Stimulated activated naive CD4-positive, alpha-beta T cell treated with Interleukin-2 at 50 U/mL for 16 hours (primary cell): Measurements from ENCODE around the gene CADPS2.
"Not testable (repeated sequence)": the region's sequence is repeated elsewhere in the genome, so short reads cannot be mapped to it uniquely, and the experiment has no call there.

Experiments used
- DNase-seq: peaks from one replicate; lab custom pipeline; 2025; lab: John Stamatoyannopoulos, UW

CADPS2 gene

GRCh38 chr7:122709930-122710646 is 176.2 kb downstream of the CADPS2 start:
- no peak for DNase-seq

GRCh38 chr7:122706836-122707235 is 179.4 kb downstream of the CADPS2 start:
- DNase-seq: no peak

GRCh38 chr7:122702872-122703510 is 183.3 kb downstream of the CADPS2 start, which contains the start of gene RNF148:
RNF148 (minus strand) TSS chr7:122702922; CDS start chr7:122702750, 172 bp downstream.
- no peak for DNase-seq

GRCh38 chr7:122699017-122699416 is 187.2 kb downstream of the CADPS2 start, which contains the start of gene RNF133:
RNF133 (minus strand) TSS chr7:122699117; CDS start chr7:122698918, 199 bp downstream.
- no peak for DNase-seq

- no peak for DNase-seq
These were observed 190.4 kb downstream of the CADPS2 start for GRCh38 chr7:122695816-122696215.

GRCh38 chr7:122694697-122695096 is 191.6 kb downstream of the CADPS2 start:
- no peak for DNase-seq

- DNase-seq: no peak
These were observed 193.4 kb downstream of the CADPS2 start for GRCh38 chr7:122692769-122693309.

- no peak for DNase-seq
These were observed 194.6 kb downstream of the CADPS2 start for GRCh38 chr7:122691569-122692235.

DNA sequence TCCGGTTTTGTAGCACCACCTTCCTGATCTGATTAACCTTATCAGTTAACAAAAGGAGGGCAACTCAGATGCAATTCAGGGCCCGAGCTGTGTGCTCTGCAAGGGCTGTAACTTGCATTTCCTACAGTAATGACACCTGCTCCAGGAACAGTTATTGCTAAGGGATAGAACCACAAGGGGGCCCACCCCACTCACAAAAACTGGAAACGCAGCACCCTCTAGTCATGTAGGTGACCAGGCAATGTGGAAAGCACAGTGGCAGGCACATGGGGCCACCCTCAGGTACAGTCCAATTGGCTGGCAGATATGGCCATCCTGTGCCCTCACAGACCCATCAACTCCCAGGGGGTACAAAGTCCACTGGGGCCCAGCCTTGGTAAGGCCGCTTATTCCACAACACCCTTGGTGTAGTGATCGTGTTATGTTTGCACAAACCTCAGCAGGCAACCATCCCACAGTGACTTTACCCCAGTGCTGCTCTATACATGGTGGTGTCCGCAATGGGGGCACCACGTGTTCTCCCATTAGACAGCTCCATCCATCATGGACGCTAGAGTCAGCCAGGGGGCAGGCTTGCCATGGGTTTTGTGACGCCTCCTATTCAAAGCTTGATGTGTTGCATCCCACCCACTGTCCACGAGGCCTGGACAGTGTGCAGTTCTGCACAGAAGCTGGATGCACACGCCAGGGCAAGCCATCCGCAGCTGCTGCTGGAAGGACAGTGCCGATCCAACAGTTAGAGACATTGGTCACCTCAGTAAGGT is 196.7 kb downstream of the CADPS2 start:
- DNase-seq: no peak

DNA sequence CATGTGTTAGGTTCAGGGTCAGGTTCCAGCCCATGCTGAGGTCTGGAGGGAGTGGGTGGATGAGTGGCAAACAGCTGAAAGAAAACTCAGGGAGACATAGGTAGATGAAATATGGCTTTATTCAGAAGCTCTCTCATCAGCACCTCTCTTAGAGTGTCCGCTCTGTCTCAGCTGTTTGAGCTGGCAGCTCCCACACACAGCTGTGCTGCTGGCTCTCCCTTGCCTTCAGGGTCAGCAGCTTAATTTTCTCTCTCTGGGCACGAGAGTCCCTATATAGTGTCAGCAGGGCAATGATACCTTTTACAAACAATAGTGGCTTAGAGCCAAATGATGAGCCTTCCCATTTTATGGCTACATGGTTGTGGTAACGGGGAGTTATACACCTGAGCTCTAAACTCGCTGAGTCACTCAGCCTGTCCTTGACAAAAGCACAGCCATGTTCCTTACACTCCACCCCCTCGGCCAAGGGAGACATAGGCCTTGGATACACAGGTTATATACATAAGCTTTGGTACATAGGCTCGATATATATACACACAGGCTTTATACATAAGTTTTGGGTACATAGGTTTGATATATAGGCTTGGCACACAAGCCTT is 197.8 kb downstream of the CADPS2 start:
- no peak for DNase-seq

DNA sequence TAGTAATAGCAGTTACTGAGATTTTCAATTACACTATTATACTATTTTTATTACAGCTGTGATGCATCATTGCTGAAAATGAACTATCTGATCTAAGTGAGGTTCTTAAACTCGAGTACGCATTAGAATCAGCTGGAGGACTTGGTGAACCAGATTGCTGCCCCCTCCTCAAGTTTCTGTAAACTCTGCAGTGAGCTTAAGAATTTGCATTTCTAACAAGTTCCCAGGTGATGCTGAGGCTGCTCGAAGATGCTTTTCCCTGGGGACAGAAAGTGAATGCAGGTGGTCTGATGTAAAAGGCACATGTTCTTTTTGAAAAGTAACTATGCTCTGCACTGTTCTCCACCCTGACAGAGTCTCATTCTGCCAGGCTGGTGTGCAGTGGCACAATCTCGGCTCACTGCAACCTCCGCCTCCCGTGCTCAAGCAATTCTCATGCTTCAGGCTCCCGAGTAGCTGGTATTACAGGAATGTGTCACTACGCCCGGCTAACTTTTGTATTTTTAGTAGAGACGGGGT is 199.8 kb downstream of the CADPS2 start:
- DNase-seq: no peak

DNA sequence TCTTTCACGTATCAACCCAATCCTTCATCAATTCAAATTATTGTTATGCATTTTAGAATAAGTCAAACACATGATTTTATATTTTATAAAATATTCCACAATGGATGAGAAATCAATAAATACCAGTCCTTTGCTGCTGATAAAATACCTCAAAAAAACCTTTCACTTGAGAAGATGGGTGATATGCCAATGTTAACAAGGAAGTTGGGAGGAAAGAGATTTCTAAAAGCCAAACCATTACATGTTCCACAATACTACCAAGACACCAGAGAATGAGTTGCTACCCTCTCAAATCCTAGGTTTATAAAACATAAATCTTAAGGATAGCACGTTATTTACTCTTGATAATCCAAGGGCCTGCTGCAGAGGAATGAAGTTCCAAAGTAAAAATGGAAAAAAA is 201.8 kb downstream of the CADPS2 start:
- DNase-seq: no peak

GRCh38 chr7:122682815-122683550 is 203.3 kb downstream of the CADPS2 start:
- no peak for DNase-seq

GRCh38 chr7:122681186-122681585 is 205.1 kb downstream of the CADPS2 start:
- not testable (repeated sequence) for DNase-seq

GRCh38 chr7:122679813-122680212 is 206.4 kb downstream of the CADPS2 start:
- DNase-seq: no peak

DNA sequence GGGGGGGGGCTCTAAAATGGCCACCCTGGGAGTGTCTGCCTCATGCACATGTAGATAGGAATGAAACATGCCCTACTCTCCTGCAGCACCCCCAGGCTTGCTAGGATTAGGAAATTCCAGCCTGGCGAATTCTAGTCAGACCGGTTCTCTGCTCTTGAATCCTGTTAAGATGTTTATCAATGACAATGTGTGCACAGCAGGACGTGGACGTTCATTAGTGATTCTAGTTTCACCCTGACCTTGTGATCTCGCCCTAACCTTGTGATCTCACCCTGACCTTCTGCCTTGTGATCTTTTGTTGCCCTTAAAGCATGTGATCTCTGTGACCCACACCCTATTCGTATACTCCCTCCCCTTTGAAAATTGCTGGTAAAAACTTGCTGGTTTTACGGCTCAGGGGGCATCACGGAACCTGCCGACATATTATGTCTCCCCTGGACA is 207.0 kb downstream of the CADPS2 start:
- not testable (repeated sequence) for DNase-seq

GRCh38 chr7:122677149-122677548 is 209.1 kb downstream of the CADPS2 start:
- DNase-seq: no peak

DNA sequence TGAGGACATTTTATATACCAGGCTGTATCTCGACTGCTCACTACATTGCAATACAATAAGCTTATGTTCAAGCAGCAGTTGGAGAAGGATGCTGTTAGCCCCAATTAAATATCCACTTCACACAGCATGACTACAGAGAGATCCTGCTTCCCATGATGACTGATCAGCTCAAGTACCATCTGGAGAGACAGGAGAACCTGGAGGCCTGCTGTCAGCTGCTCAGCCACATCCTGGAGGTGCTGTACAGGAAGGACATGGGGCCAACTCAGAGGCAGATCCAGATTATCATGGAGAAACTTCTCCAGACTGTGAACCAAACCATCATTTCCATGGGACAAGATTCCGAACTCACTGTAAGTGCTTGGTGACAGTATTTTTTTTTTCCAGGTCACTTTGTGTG is 209.8 kb downstream of the CADPS2 start:
- no peak for DNase-seq

DNA sequence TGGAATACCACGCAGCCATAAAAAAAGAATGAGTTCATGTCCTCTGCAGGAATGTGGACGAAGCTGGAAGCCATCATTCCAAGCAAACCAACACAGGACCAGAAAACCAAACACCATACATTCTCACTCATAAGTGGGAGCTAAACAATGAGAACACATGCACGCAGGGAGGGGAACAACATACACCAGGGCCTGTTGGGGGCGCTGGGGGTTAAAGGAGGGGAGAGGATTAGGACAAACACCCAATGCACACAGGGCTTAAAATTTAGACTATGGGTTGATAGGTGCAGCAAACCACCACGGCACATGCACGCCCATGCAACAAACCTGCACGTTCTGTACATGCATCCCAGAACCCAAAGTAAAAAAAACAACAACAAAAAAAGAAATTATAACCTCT is 210.6 kb downstream of the CADPS2 start:
- no peak for DNase-seq

DNA sequence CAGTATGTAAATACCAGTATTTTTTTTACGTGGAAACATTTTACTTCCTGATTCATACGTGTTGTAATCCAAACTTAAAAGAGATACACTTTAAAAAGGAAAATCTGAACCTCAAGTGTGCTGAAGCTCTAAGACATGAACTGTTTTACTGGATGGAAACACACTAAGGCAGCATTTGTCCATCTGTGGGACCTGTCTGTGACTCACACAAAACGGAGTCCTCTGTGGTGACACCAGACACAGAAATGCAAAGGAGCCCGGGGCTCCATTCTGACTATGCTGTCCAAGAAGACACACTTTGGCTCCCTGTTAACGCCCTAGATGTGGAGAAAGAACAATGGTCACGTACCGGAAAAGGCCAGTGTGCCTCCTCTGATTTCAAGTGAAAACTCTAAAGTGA is 211.2 kb downstream of the CADPS2 start:
- no peak for DNase-seq
